Rectal smooth muscle tissue (tissue), 1 donor: ENCODE data around the gene ASCC3.
"Not testable (repeated sequence)": the region's sequence is repeated elsewhere in the genome, so short reads cannot be mapped to it uniquely, and the experiment has no call there.

Source experiments
- H3K27ac ChIP-seq: one replicate; pipeline ENCODE4 v1.7.0; 2013; ENCODE audit warnings: low read depth, low read length, inconsistent platforms
- H3K27me3 ChIP-seq: one replicate; pipeline ENCODE4 v1.7.0; 2013; ENCODE audit warnings: low read length; ENCODE audit not compliant: control insufficient read depth, insufficient read depth
- H3K36me3 ChIP-seq: one replicate; pipeline ENCODE4 v1.7.0; 2013; ENCODE audit warnings: low read length; ENCODE audit not compliant: control insufficient read depth, insufficient read depth
- H3K4me1 ChIP-seq: one replicate; pipeline ENCODE4 v1.7.0; 2013; ENCODE audit warnings: low read length; ENCODE audit not compliant: control insufficient read depth, insufficient read depth
- H3K4me3 ChIP-seq: one replicate; pipeline ENCODE4 v1.7.0; 2013; ENCODE audit warnings: low read length
- H3K9ac ChIP-seq: one replicate; pipeline ENCODE4 v1.7.0; 2013; ENCODE audit warnings: low read length

ASCC3 gene

GRCh38 chr6:100663219-100663863 is 217.8 kb downstream of the ASCC3 start:
- Histone ChIP-seq H3K4me1 (no peaks in the 10 kb centered on the region), H3K4me3 (no peak overlapping the region), H3K36me3 (no peaks in the 10 kb centered on the region), H3K27me3 (no peaks in the 10 kb centered on the region), H3K27ac (no peak overlapping the region), H3K9ac (no peak overlapping the region)

GRCh38 chr6:100662264-100662663 is 218.9 kb downstream of the ASCC3 start:
- no peaks in the 10 kb centered on the region for H3K27me3 ChIP-seq
- no peaks in the 10 kb centered on the region for H3K36me3 ChIP-seq
- no peak overlapping the region for H3K9ac ChIP-seq
- H3K27ac ChIP-seq: no peak overlapping the region
- H3K4me3 ChIP-seq: no peak overlapping the region
- no peaks in the 10 kb centered on the region for H3K4me1 ChIP-seq

- Histone ChIP-seq H3K4me3 (no peak overlapping the region), H3K27ac (no peak overlapping the region), H3K36me3 (no peaks in the 10 kb centered on the region), H3K4me1 (no peaks in the 10 kb centered on the region), H3K27me3 (no peaks in the 10 kb centered on the region), H3K9ac (no peak overlapping the region)
These were observed 222.6 kb downstream of the ASCC3 start for GRCh38 chr6:100658486-100658885.

- Histone ChIP-seq H3K4me1 (no peaks in the 10 kb centered on the region), H3K4me3 (no peak overlapping the region), H3K9ac (no peak overlapping the region), H3K27ac (no peak overlapping the region), H3K36me3 (no peaks in the 10 kb centered on the region), H3K27me3 (no peaks in the 10 kb centered on the region)
These were observed 223.3 kb downstream of the ASCC3 start for GRCh38 chr6:100657678-100658330.

GRCh38 chr6:100641147-100641546 is 240.0 kb downstream of the ASCC3 start:
- not testable (repeated sequence) for H3K27ac ChIP-seq, H3K27me3 ChIP-seq, H3K4me1 ChIP-seq, H3K36me3 ChIP-seq, H3K9ac ChIP-seq, H3K4me3 ChIP-seq

GRCh38 chr6:100633096-100633777 is 247.9 kb downstream of the ASCC3 start:
- Histone ChIP-seq H3K27me3 (no peaks in the 10 kb centered on the region), H3K9ac (no peak overlapping the region), H3K4me1 (no peaks in the 10 kb centered on the region), H3K27ac (no peak overlapping the region), H3K4me3 (no peak overlapping the region), H3K36me3 (no peaks in the 10 kb centered on the region)

GRCh38 chr6:100630536-100630935 is 250.6 kb downstream of the ASCC3 start:
- no peak overlapping the region for H3K9ac ChIP-seq
- no peak overlapping the region for H3K4me3 ChIP-seq
- no peaks in the 10 kb centered on the region for H3K27me3 ChIP-seq
- H3K4me1 ChIP-seq: no peaks in the 10 kb centered on the region
- no peak overlapping the region for H3K27ac ChIP-seq
- H3K36me3 ChIP-seq: no peaks in the 10 kb centered on the region

GRCh38 chr6:100627911-100628758 is 253.0 kb downstream of the ASCC3 start:
- no peak overlapping the region for H3K4me3 ChIP-seq
- H3K36me3 ChIP-seq: no peaks in the 10 kb centered on the region
- no peak overlapping the region for H3K27ac ChIP-seq
- no peaks in the 10 kb centered on the region for H3K27me3 ChIP-seq
- H3K9ac ChIP-seq: no peak overlapping the region
- no peaks in the 10 kb centered on the region for H3K4me1 ChIP-seq

GRCh38 chr6:100626721-100627120 is 254.4 kb downstream of the ASCC3 start:
- Histone ChIP-seq H3K4me1 (no peaks in the 10 kb centered on the region), H3K36me3 (no peaks in the 10 kb centered on the region), H3K27me3 (no peaks in the 10 kb centered on the region), H3K4me3 (no peak overlapping the region), H3K27ac (no peak overlapping the region), H3K9ac (no peak overlapping the region)

GRCh38 chr6:100622907-100623692 is 258.0 kb downstream of the ASCC3 start:
- Histone ChIP-seq H3K27ac (no peak overlapping the region), H3K27me3 (no peaks in the 10 kb centered on the region), H3K4me3 (no peak overlapping the region), H3K9ac (no peak overlapping the region), H3K36me3 (no peaks in the 10 kb centered on the region), H3K4me1 (no peaks in the 10 kb centered on the region)

- no peak overlapping the region for H3K9ac ChIP-seq
- H3K4me3 ChIP-seq: no peak overlapping the region
- no peaks in the 10 kb centered on the region for H3K27me3 ChIP-seq
- H3K27ac ChIP-seq: no peak overlapping the region
- no peaks in the 10 kb centered on the region for H3K36me3 ChIP-seq
- no peaks in the 10 kb centered on the region for H3K4me1 ChIP-seq
These were observed 260.9 kb downstream of the ASCC3 start for GRCh38 chr6:100620085-100620840.
